ENCODE data around the gene CXCL11.
A peak's percentile ranks its signal among the peaks of the same experiment; 100 is the strongest.

CXCL11 gene

DNA sequence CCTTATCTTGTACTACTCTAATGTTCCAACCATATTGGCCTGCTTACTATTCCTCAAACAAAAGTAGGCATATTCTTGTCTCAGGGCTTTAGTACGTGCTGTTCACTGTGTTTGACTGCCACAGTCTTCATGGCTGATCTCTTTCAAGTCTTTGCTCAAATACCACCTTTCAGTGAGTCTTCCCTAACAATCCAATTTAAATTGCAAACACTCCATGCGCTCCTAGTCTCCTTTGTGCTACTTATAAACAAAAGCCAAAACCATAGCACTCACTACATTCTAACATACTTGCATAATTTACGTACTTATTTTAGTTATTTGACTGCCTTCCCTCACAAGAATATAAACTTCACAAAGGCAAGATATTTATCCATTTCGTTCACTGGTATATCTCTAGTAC is 36.9 kb upstream of the CXCL11 start:
- H2AFZ ChIP-seq (ENCODE audit: low read length) = no peak overlapping the region

GRCh38 chr4:76067652-76068286 is 31.9 kb upstream of the CXCL11 start:
- Histone ChIP-seq H3F3A (ENCODE audit: insufficient read depth, low read length) (no peaks in the 10 kb centered on the region), H2AFZ (ENCODE audit: low read length) (no peak overlapping the region), H3K79me2 (ENCODE audit: insufficient read depth, low read length) (no peaks in the 10 kb centered on the region), H4K20me1 (ENCODE audit: insufficient read depth, low read length) (no peaks in the 10 kb centered on the region), H3K27ac (ENCODE audit: low read depth, low read length, poor library complexity, severe bottlenecking) (no peak overlapping the region), H3K4me3 (ENCODE audit: low read depth, low read length, poor library complexity, severe bottlenecking) (no peak overlapping the region), H3K9me2 (ENCODE audit: low read depth, low read length) (no peaks in the 10 kb centered on the region), H3K4me2 (ENCODE audit: low read length) (no peak overlapping the region), H3K36me3 (ENCODE audit: insufficient read depth, low read length) (no peaks in the 10 kb centered on the region), H3K4me1 (ENCODE audit: insufficient read depth, low read length, severe bottlenecking) (no peaks in the 10 kb centered on the region), H3K27me3 (ENCODE audit: insufficient read depth, low read length) (no peaks in the 10 kb centered on the region), H3K9me3 (ENCODE audit: low read length) (no peaks in the 10 kb centered on the region), H3K9ac (ENCODE audit: low read length) (no peak overlapping the region)
- TF ChIP-seq, protein P1, sequence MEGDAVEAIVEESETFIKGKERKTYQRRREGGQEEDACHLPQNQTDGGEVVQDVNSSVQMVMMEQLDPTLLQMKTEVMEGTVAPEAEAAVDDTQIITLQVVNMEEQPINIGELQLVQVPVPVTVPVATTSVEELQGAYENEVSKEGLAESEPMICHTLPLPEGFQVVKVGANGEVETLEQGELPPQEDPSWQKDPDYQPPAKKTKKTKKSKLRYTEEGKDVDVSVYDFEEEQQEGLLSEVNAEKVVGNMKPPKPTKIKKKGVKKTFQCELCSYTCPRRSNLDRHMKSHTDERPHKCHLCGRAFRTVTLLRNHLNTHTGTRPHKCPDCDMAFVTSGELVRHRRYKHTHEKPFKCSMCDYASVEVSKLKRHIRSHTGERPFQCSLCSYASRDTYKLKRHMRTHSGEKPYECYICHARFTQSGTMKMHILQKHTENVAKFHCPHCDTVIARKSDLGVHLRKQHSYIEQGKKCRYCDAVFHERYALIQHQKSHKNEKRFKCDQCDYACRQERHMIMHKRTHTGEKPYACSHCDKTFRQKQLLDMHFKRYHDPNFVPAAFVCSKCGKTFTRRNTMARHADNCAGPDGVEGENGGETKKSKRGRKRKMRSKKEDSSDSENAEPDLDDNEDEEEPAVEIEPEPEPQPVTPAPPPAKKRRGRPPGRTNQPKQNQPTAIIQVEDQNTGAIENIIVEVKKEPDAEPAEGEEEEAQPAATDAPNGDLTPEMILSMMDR (IDR thresholded peaks at IDR 0.05; ENCODE audit: low read length) = peak; percentile 84
- no peak for TF ChIP-seq EZH2 (IDR thresholded peaks at IDR 0.05; ENCODE audit: borderline replicate concordance, low read length)

More for the DNA sequence above, 36.9 kb upstream of the CXCL11 start:
- H3K4me1 ChIP-seq (ENCODE audit: insufficient read depth, low read length, severe bottlenecking) = no peaks in the 10 kb centered on the region
- no peaks in the 10 kb centered on the region for H3F3A ChIP-seq (ENCODE audit: insufficient read depth, low read length)
- H3K27me3 ChIP-seq (ENCODE audit: insufficient read depth, low read length) = no peaks in the 10 kb centered on the region
- H3K36me3 ChIP-seq (ENCODE audit: insufficient read depth, low read length) = no peaks in the 10 kb centered on the region
- no peaks in the 10 kb centered on the region for H4K20me1 ChIP-seq (ENCODE audit: insufficient read depth, low read length)
- no peaks in the 10 kb centered on the region for H3K79me2 ChIP-seq (ENCODE audit: insufficient read depth, low read length)
- H3K9me2 ChIP-seq (ENCODE audit: low read depth, low read length) = no peaks in the 10 kb centered on the region
- H3K9ac ChIP-seq (ENCODE audit: low read length) = no peak overlapping the region
- H3K27ac ChIP-seq (ENCODE audit: low read depth, low read length, poor library complexity, severe bottlenecking) = no peak overlapping the region
- no peak overlapping the region for H3K4me2 ChIP-seq (ENCODE audit: low read length)
- H3K4me3 ChIP-seq (ENCODE audit: low read depth, low read length, poor library complexity, severe bottlenecking) = no peak overlapping the region
- no peak for TF ChIP-seq EZH2 (IDR thresholded peaks at IDR 0.05; ENCODE audit: borderline replicate concordance, low read length)
- TF ChIP-seq, protein P1 (IDR thresholded peaks at IDR 0.05; ENCODE audit: low read length) = no peak
- H3K9me3 ChIP-seq (ENCODE audit: low read length) = no peaks in the 10 kb centered on the region

- H3K27me3 ChIP-seq (ENCODE audit: insufficient read depth, low read length) = no peaks in the 10 kb centered on the region
- H3K9ac ChIP-seq (ENCODE audit: low read length) = no peak overlapping the region
- H3F3A ChIP-seq (ENCODE audit: insufficient read depth, low read length) = no peaks in the 10 kb centered on the region
- no peaks in the 10 kb centered on the region for H4K20me1 ChIP-seq (ENCODE audit: insufficient read depth, low read length)
- no peak overlapping the region for H3K4me2 ChIP-seq (ENCODE audit: low read length)
- no peaks in the 10 kb centered on the region for H3K4me1 ChIP-seq (ENCODE audit: insufficient read depth, low read length, severe bottlenecking)
- H3K9me3 ChIP-seq (ENCODE audit: low read length) = no peaks in the 10 kb centered on the region
- H3K36me3 ChIP-seq (ENCODE audit: insufficient read depth, low read length) = no peaks in the 10 kb centered on the region
- no peak for TF ChIP-seq EZH2 (IDR thresholded peaks at IDR 0.05; ENCODE audit: borderline replicate concordance, low read length)
- TF ChIP-seq, protein P1 (IDR thresholded peaks at IDR 0.05; ENCODE audit: low read length) = no peak
- H3K79me2 ChIP-seq (ENCODE audit: insufficient read depth, low read length) = no peaks in the 10 kb centered on the region
- no peak overlapping the region for H3K27ac ChIP-seq (ENCODE audit: low read depth, low read length, poor library complexity, severe bottlenecking)
- H2AFZ ChIP-seq (ENCODE audit: low read length) = no peak overlapping the region
- H3K9me2 ChIP-seq (ENCODE audit: low read depth, low read length) = no peaks in the 10 kb centered on the region
- no peak overlapping the region for H3K4me3 ChIP-seq (ENCODE audit: low read depth, low read length, poor library complexity, severe bottlenecking)
Measured at GRCh38 chr4:76066546-76066945, 30.7 kb upstream of the CXCL11 start.

Data from OCI-LY1 (cell line).